HK-2 (cell line): ENCODE data around the gene SYNE1.
A peak's percentile ranks its signal among the peaks of the same experiment; 100 is the strongest.

Experiments
- DNase-seq: peaks from one replicate; pipeline ENCODE4 v3.0.0-alpha.2; 2018; ENCODE audit not compliant: unreplicated experiment

Gene SYNE1

GRCh38 chr6:152490971-152491378 is 146.2 kb downstream of the SYNE1 start:
- peak; percentile 45 for DNase-seq

- DNase-seq, result no peak
Measured at GRCh38 chr6:152484806-152485205, 152.4 kb downstream of the SYNE1 start.

- DNase-seq, result no peak
Measured at GRCh38 chr6:152482289-152482688, 154.9 kb downstream of the SYNE1 start.

- DNase-seq, result no peak
Measured at GRCh38 chr6:152478377-152479010, 158.7 kb downstream of the SYNE1 start.

GRCh38 chr6:152474354-152474753 is 162.8 kb downstream of the SYNE1 start:
- no peak for DNase-seq

- DNase-seq, result no peak
Measured at GRCh38 chr6:152472325-152472724, 164.8 kb downstream of the SYNE1 start.

GRCh38 chr6:152471456-152472265 is 165.5 kb downstream of the SYNE1 start:
- no peak for DNase-seq

GRCh38 chr6:152463164-152463563 is 174.0 kb downstream of the SYNE1 start:
- no peak for DNase-seq

GRCh38 chr6:152462716-152463115 is 174.4 kb downstream of the SYNE1 start:
- DNase-seq, result no peak

- no peak for DNase-seq
Measured at GRCh38 chr6:152461556-152461955, 175.6 kb downstream of the SYNE1 start.

- DNase-seq, result no peak
Measured at GRCh38 chr6:152458648-152459644, 178.2 kb downstream of the SYNE1 start.

- DNase-seq, result no peak
Measured at GRCh38 chr6:152457949-152458624, 179.1 kb downstream of the SYNE1 start.

GRCh38 chr6:152454003-152454402 is 183.2 kb downstream of the SYNE1 start:
- DNase-seq, result no peak

GRCh38 chr6:152453421-152453820 is 183.7 kb downstream of the SYNE1 start:
- DNase-seq, result no peak

- DNase-seq, result no peak
Measured at GRCh38 chr6:152452639-152453038, 184.5 kb downstream of the SYNE1 start.

GRCh38 chr6:152450519-152450918 is 186.6 kb downstream of the SYNE1 start:
- DNase-seq, result no peak

- DNase-seq, result no peak
Measured at GRCh38 chr6:152441902-152442301, 195.3 kb downstream of the SYNE1 start.

- no peak for DNase-seq
Measured at GRCh38 chr6:152435816-152436215, 201.3 kb downstream of the SYNE1 start.

GRCh38 chr6:152432758-152433157 is 204.4 kb downstream of the SYNE1 start:
- no peak for DNase-seq

GRCh38 chr6:152428126-152428525 is 209.0 kb downstream of the SYNE1 start:
- no peak for DNase-seq

- no peak for DNase-seq
Measured at GRCh38 chr6:152426276-152426675, 210.9 kb downstream of the SYNE1 start.
